SH-SY5Y (cell line): ENCODE measurements around the gene OTOP2.

Source experiments
- GATA2 ChIP-seq: IDR thresholded peaks from 2 replicates; pipeline ENCODE4 v1.6.1; 2011; ENCODE audit warnings: mild to moderate bottlenecking, low read depth, low read length
- GATA3 ChIP-seq: IDR thresholded peaks from 2 replicates; pipeline ENCODE4 v1.6.1; 2011; ENCODE audit warnings: low read depth, mild to moderate bottlenecking, low read length, moderate library complexity

Gene OTOP2

GRCh38 chr17:74935585-74936469, 11.8 kb downstream of the OTOP2 start, which contains the start of gene OTOP3:
OTOP3 (plus strand) TSS chr17:74935898; CDS start chr17:74935922, 24 bp downstream.
- TF ChIP-seq GATA2 (no peak), GATA3 (no peak)

GRCh38 chr17:74936470-74936799, 12.4 kb downstream of the OTOP2 start:
- TF ChIP-seq GATA3: no peak
- no peak for TF ChIP-seq GATA2

- TF ChIP-seq GATA2 (peak; percentile 27; the same call in 1 of the 2 replicates), GATA3 (no peak)
Observed at GRCh38 chr17:74937064-74938051, 13.3 kb downstream of the OTOP2 start.

- TF ChIP-seq GATA3 (no peak), GATA2 (no peak)
Observed at GRCh38 chr17:74938194-74938950, 14.3 kb downstream of the OTOP2 start.

- no peak for TF ChIP-seq GATA2
- TF ChIP-seq GATA3: no peak
Observed at GRCh38 chr17:74939534-74939933, 15.5 kb downstream of the OTOP2 start.

- TF ChIP-seq GATA3 (no peak), GATA2 (no peak)
Observed at GRCh38 chr17:74941128-74941725, 17.2 kb downstream of the OTOP2 start.

- TF ChIP-seq GATA2: no peak
- TF ChIP-seq GATA3: no peak
Observed at GRCh38 chr17:74943808-74944522, 19.9 kb downstream of the OTOP2 start.

GRCh38 chr17:74945543-74945942, 21.5 kb downstream of the OTOP2 start:
- TF ChIP-seq GATA2 (no peak), GATA3 (no peak)

GRCh38 chr17:74946641-74947040, 22.6 kb downstream of the OTOP2 start:
- TF ChIP-seq GATA2 (no peak), GATA3 (no peak)

GRCh38 chr17:74947041-74947754, 23.1 kb downstream of the OTOP2 start:
- TF ChIP-seq GATA2 (no peak), GATA3 (no peak)

- no peak for TF ChIP-seq GATA2
- TF ChIP-seq GATA3: no peak
Observed at GRCh38 chr17:74949455-74950115, 25.5 kb downstream of the OTOP2 start.

- no peak for TF ChIP-seq GATA3
- TF ChIP-seq GATA2: no peak
Observed at GRCh38 chr17:74950207-74950606, 26.1 kb downstream of the OTOP2 start.
